ENCODE measurements around the gene EYA4.

Gene EYA4

DNA sequence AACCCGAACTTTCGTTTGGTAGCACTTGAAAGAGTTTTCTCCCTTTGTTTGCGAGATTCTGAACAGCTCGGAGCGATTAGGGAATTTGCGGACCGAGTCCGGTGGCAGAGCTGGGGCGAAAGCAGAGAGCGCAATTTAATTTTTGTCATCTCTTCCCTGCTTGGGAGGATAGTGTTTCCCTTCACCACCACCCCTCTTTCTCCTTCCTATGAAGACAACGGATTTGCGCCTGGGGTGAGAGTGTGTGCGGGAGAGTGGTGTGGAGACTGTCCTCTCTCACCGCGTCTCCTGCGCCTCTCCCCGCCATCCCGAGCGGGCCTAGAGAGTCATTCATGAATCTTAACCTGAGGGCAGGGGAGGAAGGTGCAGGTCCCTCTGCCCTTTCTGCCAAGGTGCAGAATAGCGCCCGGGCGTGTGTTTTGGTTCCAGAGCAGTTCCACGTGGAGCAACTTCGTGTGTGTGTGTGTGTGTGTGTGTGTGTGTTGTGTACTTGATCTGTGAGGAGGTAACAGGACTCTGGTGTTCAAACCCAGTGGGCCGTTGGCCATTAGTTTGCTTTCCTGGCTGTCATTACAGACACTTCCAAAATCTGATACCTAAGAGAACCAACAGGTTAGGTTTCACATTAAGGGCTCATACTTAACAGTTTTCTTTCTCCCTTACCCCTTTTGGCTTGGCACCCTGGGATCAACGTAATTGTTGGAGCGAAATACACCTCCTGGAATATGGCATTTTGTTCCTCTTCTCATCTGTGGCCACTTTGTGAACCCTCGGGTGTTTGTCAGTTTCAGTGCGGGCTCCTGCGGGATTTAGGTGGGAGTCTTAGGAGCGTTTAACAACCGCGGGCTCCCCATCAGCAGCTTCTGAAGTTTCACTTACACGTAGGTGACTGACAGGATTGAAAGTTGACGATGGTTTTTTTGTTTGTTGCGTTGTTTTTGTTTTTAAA, 1.8 kb downstream of the EYA4 start:
- TF ChIP-seq, protein P1, sequence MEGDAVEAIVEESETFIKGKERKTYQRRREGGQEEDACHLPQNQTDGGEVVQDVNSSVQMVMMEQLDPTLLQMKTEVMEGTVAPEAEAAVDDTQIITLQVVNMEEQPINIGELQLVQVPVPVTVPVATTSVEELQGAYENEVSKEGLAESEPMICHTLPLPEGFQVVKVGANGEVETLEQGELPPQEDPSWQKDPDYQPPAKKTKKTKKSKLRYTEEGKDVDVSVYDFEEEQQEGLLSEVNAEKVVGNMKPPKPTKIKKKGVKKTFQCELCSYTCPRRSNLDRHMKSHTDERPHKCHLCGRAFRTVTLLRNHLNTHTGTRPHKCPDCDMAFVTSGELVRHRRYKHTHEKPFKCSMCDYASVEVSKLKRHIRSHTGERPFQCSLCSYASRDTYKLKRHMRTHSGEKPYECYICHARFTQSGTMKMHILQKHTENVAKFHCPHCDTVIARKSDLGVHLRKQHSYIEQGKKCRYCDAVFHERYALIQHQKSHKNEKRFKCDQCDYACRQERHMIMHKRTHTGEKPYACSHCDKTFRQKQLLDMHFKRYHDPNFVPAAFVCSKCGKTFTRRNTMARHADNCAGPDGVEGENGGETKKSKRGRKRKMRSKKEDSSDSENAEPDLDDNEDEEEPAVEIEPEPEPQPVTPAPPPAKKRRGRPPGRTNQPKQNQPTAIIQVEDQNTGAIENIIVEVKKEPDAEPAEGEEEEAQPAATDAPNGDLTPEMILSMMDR (IDR thresholded peaks at IDR 0.05; ENCODE audit: borderline replicate concordance, insufficient read depth, low read depth, low read length) = no peak
- H3K4me3 ChIP-seq (ENCODE audit: low read depth, low read length) = no peak overlapping the region

DNA sequence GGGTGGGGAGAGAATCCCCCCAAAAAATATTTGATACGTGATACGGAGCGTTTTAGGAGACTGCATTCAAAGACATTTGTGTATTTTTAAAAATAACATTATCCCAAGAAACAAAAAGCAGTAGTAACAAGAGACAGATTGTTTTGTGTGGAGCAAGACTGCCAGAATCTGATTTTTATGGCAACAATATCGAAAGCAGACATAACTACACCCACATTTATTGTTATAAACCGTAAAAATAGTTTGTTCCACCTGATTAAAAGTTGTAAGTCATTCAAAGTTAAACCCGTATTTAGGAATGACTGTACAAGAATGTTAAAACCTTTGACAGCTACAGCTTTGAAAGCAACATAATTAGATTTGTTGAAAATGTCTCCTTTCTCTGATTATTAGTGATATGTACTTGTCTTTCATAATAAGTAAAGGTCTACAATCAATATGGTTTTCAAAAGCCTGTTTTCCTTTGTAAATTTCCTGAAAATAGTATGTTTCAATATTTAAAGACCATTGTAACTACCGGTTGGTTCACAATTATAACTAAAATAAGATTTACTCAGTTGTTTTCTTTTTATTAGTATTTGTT, 2.7 kb downstream of the EYA4 start:
- no peak overlapping the region for H3K4me3 ChIP-seq (ENCODE audit: low read depth, low read length)
- TF ChIP-seq, protein P1 (IDR thresholded peaks at IDR 0.05; ENCODE audit: borderline replicate concordance, insufficient read depth, low read depth, low read length) = no peak

DNA sequence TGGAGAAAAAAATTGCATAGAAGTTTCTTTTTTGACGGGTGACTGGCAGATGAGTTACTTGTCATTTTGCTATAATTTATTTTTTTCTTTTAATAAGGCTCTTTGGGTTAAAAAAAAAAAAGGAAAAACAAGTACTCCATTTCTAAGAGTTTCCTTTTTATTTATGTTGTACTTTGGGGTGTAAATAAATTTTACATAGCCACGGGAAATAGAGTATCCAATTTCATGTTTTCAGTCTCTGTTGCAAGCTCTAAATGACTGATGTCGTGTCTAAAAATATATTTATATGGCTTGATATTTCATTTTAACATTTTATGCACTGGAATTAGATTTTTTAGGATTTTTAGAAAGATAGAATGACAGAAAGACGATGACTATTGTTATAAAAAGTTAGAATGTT, 3.4 kb downstream of the EYA4 start:
- no peak overlapping the region for H3K4me3 ChIP-seq (ENCODE audit: low read depth, low read length)

DNA sequence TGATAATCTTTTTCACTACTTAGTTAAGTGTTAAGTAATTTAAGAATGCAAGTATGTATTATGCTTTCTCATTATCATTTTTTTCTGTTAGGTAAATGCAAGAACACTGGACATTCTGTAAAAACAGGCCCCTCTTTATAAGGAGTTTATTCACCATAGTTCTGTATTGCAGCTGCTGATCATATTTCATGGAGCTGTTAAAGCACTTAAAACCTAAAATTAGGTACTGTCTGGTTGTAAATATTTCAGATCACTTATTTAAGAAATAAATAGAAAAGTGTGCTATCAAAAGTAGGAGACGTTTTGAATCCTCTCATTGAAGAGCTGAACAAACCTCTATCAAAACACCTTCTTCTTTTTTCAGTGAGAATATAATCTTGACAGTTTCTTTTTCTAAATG, 3.9 kb downstream of the EYA4 start:
- TF ChIP-seq, protein P1 (IDR thresholded peaks at IDR 0.05; ENCODE audit: borderline replicate concordance, insufficient read depth, low read depth, low read length) = no peak
- H3K4me3 ChIP-seq (ENCODE audit: low read depth, low read length) = no peak overlapping the region

More for the DNA sequence above, 3.4 kb downstream of the EYA4 start:
- TF ChIP-seq, protein P1 (IDR thresholded peaks at IDR 0.05; ENCODE audit: borderline replicate concordance, insufficient read depth, low read depth, low read length) = no peak

DNA sequence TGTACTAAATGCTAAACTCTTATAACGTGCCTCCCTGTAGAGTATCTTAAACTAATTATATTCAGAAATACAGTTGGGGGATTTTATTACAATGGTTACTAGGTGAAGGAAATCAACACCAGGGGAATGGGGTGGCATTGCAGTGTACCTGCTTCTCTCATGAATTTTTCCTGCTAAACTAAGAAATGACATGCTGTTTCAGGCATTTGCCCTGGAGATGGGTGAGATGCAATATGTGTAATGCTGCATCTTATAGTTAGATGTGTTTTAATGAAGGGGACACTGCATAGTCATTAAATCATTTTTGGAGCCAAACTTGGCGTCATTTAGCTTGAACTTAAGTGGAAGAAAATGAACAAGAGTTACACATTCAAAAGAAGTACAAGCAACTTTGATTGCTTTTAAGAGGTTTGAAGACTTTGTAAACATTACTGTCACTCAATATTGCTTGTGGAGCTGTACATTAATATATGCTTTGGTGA, 4.3 kb downstream of the EYA4 start:
- H3K4me3 ChIP-seq (ENCODE audit: low read depth, low read length) = no peak overlapping the region
- TF ChIP-seq, protein P1 (IDR thresholded peaks at IDR 0.05; ENCODE audit: borderline replicate concordance, insufficient read depth, low read depth, low read length) = no peak

DNA sequence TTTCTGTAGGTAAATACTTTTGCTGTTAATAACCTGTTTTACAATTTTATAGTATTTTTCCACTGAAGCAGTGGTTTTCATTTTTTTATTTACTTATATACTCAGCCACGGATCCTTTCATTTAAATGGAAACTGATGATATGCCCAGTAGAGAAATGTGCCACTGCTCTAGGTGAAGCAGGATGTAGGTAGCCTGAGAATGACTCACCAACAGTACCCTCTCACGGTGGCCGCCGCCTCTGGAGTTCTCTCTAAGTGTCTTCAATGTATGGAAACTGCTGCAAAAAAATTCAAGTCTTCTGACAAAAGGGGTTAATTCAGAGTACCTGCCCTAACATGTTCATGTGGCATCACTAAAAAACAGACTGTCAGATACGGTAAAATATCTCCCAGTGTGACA, 6.4 kb downstream of the EYA4 start:
- no peak overlapping the region for H3K4me3 ChIP-seq (ENCODE audit: low read depth, low read length)
- TF ChIP-seq, protein P1 (IDR thresholded peaks at IDR 0.05; ENCODE audit: borderline replicate concordance, insufficient read depth, low read depth, low read length) = no peak

Data from GM12875 (cell line).